ENCODE measurements around the gene RASGEF1C.

The RASGEF1C gene

DNA sequence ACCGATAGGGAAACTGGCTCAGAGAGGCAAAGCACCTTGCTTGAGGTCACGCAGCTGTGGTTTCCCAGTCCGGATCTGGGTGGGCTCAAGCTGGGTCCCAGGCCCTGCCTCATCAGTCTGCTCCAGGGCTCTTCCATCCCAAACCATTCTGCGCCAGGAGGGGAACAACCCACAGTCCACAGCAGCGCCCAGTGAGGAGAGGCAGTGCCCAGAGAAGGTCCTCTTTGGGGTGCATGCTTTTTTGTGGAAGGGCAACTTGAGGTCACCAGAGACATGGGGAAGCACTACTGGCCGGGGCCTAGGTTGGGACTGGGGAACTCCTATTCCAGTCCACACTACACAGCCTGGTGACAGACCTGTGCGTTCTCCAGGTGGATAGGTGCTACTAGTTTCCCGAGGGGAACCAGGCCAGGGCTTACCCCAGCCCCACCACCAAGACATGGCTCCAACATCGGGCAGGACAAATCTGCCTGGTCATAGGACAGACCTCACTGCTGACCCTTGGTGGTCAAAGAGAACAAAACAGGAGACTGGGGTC, 75.0 kb downstream of the RASGEF1C start:
- ChIA-PET CTCF (interaction anchor here (1.1 kb wide), 1 partner anchor 159 kb away, joined by 5 read pairs; no protein-coding TSS in a partner anchor), POLR2A (ENCODE audit: low non-redundant PET) (no interaction called here)
- no peak overlapping the region for H3K27ac ChIP-seq
- DNase-seq (ENCODE audit: low spot score) = no peak
- TF ChIP-seq, protein P1, sequence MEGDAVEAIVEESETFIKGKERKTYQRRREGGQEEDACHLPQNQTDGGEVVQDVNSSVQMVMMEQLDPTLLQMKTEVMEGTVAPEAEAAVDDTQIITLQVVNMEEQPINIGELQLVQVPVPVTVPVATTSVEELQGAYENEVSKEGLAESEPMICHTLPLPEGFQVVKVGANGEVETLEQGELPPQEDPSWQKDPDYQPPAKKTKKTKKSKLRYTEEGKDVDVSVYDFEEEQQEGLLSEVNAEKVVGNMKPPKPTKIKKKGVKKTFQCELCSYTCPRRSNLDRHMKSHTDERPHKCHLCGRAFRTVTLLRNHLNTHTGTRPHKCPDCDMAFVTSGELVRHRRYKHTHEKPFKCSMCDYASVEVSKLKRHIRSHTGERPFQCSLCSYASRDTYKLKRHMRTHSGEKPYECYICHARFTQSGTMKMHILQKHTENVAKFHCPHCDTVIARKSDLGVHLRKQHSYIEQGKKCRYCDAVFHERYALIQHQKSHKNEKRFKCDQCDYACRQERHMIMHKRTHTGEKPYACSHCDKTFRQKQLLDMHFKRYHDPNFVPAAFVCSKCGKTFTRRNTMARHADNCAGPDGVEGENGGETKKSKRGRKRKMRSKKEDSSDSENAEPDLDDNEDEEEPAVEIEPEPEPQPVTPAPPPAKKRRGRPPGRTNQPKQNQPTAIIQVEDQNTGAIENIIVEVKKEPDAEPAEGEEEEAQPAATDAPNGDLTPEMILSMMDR (conservative IDR thresholded peaks at IDR 0.05; ENCODE audit: low read depth) = no peak

- CTCF ChIA-PET = interaction anchor here (1.1 kb wide), 1 partner anchor 160 kb away, joined by 5 read pairs; no protein-coding TSS in a partner anchor
- POLR2A ChIA-PET (ENCODE audit: low non-redundant PET) = no interaction called here
Measured at GRCh38 chr5:180133551-180133950, 75.5 kb downstream of the RASGEF1C start.

DNA sequence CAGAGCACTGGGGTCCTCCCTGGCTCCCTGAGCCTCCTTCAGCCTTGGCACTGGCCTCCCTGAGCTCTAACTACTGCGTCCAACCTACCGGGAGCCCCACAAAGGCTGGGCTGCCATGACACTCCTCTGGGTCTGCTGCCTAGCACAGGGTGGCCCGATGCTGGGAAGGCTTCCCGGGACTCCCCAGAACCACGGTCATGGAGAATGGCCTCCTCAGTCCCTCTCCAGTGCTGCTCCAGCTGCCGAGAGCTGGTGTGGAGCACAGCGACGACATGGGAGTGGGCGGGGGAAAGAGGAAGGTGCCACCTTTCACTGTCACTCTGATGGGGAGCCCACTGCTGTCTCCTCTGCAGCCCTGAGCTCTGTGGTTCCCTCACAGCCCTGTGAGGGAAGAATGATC, 76.0 kb downstream of the RASGEF1C start:
- ChIA-PET CTCF (interaction anchor here (0.6 to 1.1 kb wide), 2 partner anchors 160 to 1898 kb away, joined by 5 to 6 read pairs; no protein-coding TSS in a partner anchor), POLR2A (ENCODE audit: low non-redundant PET) (no interaction called here)
- DNase-seq (ENCODE audit: low spot score) = no peak
- TF ChIP-seq, protein P1 (conservative IDR thresholded peaks at IDR 0.05; ENCODE audit: low read depth) = no peak
- H3K27ac ChIP-seq = no peak overlapping the region

More at GRCh38 chr5:180133551-180133950, 75.5 kb downstream of the RASGEF1C start:
- TF ChIP-seq, protein P1 (conservative IDR thresholded peaks at IDR 0.05; ENCODE audit: low read depth) = no peak
- no peak for DNase-seq (ENCODE audit: low spot score)
- H3K27ac ChIP-seq = no peak overlapping the region

GRCh38 chr5:180130876-180131740, 77.9 kb downstream of the RASGEF1C start:
- ChIA-PET CTCF (interaction anchor here (0.5 to 1.3 kb wide), 8 partner anchors 14 to 585 kb away, joined by 3 to 5 read pairs (median 4); no protein-coding TSS in a partner anchor), POLR2A (ENCODE audit: low non-redundant PET) (no interaction called here)
- no peak overlapping the region for H3K27ac ChIP-seq
- TF ChIP-seq, protein P1 (conservative IDR thresholded peaks at IDR 0.05; ENCODE audit: low read depth) = no peak
- DNase-seq (ENCODE audit: low spot score) = no peak

DNA sequence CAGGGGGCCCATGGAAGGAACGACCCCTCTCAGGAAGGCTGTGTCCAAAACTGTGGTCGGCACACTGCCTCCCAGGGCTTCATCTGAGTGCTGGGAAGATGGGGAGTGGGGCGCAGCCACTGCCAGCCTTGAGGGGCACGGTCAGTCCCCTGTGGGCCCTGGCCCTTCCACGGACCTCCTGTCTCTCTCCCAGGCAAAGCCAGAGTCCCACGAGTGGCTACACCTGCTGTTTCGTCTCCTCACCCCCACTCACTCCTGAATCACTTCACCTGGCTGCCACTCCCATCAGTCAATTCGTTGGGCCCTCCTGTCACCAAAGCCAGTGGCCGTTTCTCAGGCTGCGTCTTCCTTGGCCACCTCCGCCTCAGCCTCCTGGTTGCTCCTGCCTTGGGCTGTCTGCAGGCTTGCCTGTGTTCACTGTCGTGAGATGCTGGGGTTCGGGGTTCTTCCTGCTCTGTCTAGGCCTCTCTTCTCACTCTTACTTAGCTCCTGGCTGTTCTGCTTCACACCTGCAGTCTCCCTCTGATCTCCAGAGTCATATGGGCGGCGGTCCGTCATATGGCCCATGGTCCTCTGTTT, 78.6 kb downstream of the RASGEF1C start:
- ChIA-PET CTCF (interaction anchor here (0.7 to 1.3 kb wide), 2 partner anchors 13 to 78 kb away, joined by 3 to 4 read pairs; no protein-coding TSS in a partner anchor), POLR2A (ENCODE audit: low non-redundant PET) (no interaction called here)
- TF ChIP-seq, protein P1 (conservative IDR thresholded peaks at IDR 0.05; ENCODE audit: low read depth) = no peak
- no peak overlapping the region for H3K27ac ChIP-seq
- no peak for DNase-seq (ENCODE audit: low spot score)
